Activated CD8-positive, alpha-beta memory T cell treated with anti-CD3 and anti-CD28 coated beads, Interleukin-2, amount 50 U/mL, for 24 hours (primary cell): Measurements from ENCODE around the gene PHC3.
"Not testable (repeated sequence)": the region's sequence is repeated elsewhere in the genome, so short reads cannot be mapped to it uniquely, and the experiment has no call there.

Source experiments
- DNase-seq: peaks from one replicate; pipeline ENCODE4 v3.0.0-alpha.2; 2020; ENCODE audit errors: extremely low read depth

PHC3 gene

DNA sequence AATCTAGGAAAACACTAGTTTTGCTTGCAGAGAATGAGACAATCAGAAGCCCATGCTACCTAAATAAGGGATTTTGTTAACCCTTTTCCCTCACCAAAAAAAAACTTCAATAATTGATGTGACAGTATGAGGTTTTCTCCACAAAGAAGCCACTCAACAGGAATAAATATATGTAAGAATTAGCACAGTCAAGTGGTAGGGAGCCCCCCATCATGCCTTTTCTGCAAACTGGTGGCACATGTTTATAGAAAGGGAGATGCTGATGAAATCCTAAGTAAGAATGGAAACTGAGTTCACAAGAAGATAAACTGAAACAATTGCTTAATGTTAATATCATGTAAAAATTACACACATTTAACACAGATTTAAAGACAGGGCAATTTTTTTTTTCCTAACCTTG lies 51.0 kb downstream of the PHC3 start:
- no peak for DNase-seq

DNA sequence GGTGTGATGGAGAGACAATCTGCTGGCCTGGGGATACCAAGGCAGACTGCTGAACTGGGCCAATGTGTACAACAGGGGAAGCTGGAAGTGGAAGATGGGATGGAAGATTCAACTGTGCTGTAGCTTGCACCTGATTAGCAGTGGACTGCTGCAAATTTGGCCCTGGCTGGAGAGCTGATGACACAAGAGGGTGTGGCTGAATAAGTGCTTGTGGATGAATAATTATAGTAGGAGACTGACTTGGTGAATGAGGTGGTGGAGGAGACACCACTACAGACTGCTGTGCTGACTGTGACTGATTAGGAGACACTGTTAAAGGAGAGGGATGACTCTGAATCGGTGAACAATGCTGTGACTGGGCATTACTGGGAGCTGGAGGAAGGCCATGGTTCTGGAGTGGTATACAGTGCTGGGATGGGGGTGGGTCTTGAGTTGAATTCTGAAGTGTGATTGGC lies 52.5 kb downstream of the PHC3 start:
- no peak for DNase-seq

DNA sequence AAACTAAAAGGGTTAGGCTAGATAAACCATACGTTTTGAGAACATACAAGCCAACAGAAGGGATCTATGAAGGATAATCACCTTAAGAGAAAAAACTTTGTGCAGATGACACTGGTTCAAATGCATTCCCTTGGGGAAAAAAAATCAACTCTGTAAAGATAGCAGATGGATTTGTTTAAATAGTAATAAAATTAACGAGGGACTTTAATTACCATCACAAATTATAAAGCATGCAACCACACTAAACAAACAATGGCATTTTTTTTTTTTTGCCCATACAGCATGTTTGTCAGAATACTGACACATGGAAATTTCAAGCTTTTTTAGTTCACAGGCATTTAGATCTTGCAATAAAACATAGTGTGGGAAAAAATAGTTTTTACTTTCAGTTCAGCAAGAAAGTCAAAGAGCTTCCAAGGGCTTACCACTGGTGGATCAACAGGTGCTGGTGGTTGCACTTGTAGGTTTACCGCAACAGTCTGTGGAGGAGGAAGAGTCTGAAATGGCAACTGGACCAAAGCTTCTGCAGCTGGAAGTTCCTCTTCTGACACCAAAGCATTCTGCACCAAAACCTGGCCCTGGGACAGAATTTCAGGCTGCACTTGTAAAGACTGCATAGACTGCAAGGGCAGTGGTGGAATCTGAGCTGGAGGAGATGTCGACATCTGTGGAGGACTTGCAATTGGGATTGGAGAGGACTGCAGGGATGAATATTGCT lies 53.1 kb downstream of the PHC3 start:
- no peak for DNase-seq

GRCh38 chr3:170117134-170117533 lies 64.4 kb downstream of the PHC3 start:
- no peak for DNase-seq

DNA sequence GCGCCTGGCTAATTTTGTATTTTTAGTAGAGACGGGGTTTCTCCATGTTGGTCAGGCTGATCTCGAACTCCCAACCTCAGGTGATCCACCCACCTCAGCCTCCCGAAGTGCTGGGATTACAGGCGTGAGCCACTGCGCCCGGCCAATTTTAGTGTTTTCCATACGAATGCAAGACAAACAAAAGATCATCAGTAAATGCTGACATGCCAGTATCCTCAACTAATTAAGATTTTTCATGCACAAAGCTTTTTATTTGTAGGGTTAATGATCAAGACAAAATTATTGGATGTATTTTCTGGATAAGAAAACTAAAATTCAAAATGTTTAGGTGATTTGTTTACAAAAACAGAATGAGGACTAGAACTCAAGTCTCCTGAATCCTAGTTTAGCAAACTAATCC lies 67.4 kb downstream of the PHC3 start:
- DNase-seq = not testable (repeated sequence)

DNA sequence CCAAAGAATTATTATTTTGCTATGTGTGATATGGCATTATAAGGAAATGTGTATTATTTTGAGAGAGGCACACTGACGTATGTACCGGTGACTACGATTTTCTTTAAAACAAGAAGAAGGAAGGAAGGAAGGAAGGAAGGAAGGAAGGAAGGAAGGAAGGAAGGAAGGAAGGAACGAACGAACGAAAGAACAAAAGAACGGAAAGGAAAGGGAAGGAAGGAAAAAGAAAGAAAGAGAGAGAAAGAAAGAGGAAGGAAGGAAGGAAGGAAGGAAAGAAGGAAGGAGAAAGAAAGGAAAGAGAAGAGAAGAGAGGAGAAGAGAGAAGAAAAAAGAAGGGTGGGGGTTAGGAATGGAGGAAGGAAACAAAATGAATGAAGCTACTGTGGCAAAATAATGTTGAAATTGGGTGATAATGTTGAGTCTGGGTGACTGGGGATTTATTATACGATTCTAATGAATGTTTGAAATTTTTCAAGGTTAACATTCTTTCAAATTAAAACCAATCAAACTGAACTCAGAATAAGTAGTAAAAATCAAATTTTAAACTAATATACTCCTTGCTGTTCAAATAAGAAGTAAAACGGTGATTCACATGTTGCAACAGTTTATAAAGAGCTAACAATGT lies 70.3 kb downstream of the PHC3 start:
- no peak for DNase-seq

- DNase-seq = no peak
Measured at GRCh38 chr3:170109579-170110293, 71.8 kb downstream of the PHC3 start.

DNA sequence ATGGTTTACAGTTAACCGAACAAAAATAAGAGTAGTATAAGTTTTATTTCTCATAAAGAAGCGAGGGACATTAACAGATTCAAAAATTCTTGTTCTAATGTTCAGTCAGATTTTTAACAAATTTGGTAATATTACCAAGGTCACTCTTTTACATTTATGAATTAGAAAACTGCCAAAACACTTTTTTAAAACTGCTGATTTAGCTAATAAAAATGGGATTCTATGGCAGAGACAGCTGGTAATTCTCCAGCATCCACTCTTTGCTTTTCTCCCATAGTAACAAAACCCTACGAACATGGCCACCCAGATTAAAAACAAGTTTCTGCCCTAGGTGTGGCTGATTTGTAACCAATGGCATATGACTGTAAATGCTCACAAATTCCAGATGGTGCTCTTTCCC lies 72.6 kb downstream of the PHC3 start:
- DNase-seq = no peak

DNA sequence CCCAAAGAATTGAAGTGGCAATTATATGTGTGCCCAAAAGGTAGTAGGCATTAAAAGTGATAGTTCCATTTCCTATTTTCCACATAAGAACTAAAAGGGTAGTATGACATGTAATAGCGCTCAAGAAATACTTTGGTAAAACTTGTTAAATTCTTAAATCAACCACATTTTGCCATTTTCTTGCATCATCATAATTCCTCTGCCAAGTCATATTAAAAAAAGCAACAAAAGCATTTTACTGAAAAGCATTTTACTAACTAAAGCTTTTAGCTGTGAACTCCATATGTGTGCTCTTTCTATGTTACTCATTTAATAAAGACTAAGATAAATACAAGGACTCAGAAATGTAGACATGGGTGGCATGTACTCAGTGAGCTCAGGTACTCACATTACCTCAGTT lies 73.6 kb downstream of the PHC3 start:
- no peak for DNase-seq

GRCh38 chr3:170102431-170102830 lies 79.1 kb downstream of the PHC3 start:
- no peak for DNase-seq

GRCh38 chr3:170100944-170101343 lies 80.6 kb downstream of the PHC3 start:
- DNase-seq = no peak

DNA sequence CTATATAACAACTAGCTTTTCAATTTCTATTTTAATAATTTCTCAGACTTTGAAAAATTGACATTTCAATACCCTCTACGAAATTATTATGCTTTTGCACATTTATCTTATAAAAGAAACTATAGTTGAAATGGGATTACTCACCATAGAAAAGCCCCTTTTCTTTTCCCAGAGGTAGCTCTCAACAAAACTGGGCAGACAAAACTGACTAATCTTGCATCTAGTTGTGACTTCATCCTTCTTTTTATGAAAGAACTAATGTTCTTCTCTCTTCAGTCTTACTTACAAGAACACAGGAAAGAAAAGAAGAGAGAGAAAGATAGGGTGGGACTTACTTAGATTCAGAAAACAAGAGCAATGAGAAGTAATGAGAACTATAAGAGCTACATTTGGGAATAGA lies 82.8 kb downstream of the PHC3 start:
- DNase-seq = no peak

GRCh38 chr3:170096342-170096741 lies 85.2 kb downstream of the PHC3 start:
- no peak for DNase-seq

DNA sequence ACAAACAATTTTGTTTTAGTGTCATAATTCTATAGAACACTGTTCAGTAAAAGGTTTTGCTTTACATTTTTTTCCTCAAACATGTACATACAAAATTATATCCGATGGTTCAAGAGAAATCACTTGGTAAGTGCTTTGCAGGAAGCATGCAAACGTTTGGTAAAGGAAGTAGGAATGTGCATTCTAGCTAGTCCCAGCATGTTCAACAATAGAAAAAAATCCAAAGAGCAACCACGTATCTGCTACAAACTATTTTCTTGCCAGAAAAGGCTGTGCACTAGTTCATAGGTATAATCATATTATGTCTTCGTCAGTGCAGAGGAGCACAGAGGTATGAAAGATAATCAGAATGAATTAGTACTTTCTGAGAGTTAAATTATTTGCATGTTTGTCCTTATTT lies 85.8 kb downstream of the PHC3 start:
- no peak for DNase-seq

- DNase-seq = no peak
Measured at GRCh38 chr3:170092907-170093306, 88.6 kb downstream of the PHC3 start.

DNA sequence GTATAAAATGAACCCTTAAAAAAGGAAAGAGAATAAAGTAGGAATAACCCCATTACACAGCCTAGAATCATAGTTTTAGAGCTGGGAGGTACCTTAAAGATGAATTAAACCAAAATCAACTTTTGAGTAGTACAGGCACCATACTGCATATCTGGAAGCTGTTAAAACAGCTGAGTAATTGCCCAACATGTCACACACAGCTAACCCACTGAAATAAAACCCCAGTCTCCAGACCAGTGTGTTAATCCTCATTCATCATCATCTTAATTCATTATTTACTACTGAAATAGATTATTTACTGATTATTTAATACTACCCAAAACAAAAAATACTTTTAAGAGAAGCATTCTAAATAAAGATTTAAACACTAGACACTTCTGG lies 90.9 kb downstream of the PHC3 start:
- no peak for DNase-seq

DNA sequence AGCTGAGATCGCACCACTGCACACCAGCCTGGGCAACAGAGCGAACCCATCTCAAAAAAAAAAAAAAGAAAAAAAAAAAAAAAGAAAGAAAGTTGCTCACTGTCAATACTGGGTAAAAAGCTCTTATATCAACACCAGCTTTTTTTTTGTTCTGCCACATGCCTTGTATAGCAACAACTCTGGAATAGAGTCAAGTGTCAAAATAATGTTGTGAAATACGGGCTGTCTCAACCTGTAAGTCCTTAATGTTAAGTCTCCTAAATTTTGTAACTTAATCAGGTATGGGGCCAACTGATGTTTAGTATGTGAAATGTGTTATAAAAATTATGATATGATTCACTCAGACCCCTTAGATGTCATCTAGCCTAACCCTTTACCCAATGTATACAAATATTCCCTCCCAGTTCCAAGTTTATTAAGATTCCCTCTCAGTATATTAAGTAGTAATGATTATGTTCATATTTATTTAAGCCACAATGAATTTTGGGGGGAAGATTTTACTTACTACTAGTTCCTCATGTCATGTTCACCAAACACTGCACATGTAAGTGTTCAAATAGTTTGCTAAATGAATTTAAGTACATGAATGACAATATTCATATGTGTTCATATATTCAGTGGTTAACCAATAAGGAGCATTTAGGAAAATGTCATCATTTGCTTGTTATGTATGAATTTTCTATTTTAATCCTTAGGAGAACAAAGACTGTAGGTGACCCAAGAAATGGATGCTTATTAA lies 91.5 kb downstream of the PHC3 start:
- DNase-seq = no peak

DNA sequence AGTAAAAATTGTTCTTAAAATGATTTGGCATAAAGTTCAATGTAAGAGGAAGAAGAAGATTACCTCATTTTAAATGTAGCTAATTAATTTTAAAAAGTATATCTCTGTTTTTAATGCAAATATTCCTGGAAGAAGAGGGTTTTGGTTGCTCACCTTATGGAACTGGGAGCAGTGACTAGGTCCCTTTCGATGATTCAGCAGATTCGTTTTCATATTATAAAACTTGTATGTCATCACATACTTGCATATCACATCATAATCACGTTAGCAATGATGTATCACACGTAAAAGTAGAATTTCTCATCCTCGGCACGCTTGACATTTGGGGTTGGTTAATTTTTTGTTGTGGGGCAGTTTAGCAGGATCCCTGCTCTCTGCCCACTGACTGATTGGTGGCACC lies 96.1 kb downstream of the PHC3 start:
- no peak for DNase-seq

DNA sequence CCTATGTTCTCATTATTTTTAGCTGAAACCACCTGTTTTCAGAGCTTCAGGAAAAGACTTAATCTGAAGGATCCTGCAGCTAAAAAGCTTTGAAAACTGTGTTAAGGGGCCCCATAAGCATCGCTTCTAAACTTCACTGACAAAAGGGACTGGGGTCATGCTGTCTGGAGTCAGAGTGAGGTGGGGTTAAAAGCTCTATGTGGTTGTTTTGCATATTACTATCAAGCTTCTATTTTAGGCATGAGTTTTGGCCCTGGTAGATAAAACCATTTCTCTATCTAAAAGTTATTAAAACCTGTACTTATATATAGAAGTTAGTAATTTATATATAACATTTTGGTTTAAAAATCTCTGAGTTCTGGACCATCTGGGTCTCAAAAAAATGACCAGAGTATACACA lies 98.2 kb downstream of the PHC3 start:
- no peak for DNase-seq

- no peak for DNase-seq
Measured at GRCh38 chr3:170081079-170081741, 100.3 kb downstream of the PHC3 start.

DNA sequence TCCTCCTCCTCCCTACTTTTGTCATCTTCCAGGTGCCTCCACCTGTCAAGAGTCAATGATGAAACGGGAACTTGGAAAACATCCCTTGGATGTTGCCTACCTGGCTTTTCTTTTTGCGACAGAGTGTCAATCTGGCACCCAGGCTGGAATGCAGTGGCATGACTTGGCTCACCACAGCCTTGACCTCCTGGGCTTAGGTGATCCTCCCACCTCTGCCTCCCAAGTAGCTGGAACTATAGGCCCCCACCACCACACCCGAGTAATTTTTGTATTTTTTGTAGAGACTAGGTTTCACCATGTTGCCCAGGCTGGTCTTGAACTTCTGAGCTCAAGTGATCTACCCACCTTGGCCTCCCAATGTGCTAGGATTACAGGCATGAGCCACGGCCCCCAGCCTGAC lies 100.9 kb downstream of the PHC3 start:
- no peak for DNase-seq
